ENCODE measurements around the gene GRIN2A.

Gene GRIN2A

DNA sequence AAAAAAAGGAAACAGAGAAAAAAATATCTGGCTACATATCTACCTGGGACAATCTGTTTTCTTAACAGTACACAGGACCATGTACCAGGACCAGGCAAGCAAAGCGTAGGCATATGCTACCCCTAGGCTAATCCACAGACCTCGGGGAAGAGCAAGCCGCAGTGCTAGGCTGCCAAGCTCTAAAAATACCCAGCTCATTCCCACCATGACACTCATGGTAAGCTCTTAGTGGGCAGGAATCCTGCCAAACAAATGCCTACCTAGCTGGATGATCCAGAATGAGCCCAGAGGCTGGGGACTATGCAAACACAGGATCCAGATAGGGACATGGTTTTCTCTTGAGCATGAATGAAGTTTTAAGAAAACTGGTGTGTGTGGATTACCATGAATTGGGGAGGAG is 95.6 kb downstream of the GRIN2A start:
- DNase-seq (ENCODE audit: low read depth): no peak

DNA sequence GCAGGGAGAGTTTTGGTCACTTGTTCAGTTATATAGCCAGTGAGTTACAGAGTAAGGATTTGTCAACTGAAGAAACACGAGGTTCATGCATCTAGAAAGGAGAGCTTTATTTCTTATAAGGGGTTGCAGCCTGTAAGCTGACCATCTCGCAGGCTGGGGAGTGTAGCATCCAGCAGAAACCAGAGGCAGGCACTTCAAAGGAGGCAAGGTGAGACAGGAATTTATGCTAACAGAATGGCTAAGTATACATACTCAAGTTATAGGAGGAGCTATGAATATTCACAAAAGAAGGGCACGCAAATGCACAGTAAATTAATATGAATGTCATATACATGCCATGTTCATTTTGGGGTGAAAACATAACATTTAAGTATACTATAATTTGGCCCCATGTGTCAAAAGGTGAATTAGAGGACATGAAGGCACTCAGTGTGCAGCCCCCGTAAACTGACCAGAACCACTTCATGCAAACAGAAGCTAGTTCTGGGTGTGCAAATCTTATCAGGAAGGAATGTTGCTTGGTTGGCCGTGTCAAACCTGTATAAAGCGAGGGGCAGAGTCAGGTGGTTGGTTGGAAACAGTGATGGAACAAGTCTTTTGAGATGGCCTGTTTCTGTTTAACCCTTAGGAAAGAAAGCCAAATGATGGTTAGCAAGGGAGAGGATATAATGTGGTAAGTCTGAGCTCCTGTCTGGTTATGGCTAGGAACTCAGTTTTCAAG is 97.0 kb downstream of the GRIN2A start:
- no peak for DNase-seq (ENCODE audit: low read depth)

DNA sequence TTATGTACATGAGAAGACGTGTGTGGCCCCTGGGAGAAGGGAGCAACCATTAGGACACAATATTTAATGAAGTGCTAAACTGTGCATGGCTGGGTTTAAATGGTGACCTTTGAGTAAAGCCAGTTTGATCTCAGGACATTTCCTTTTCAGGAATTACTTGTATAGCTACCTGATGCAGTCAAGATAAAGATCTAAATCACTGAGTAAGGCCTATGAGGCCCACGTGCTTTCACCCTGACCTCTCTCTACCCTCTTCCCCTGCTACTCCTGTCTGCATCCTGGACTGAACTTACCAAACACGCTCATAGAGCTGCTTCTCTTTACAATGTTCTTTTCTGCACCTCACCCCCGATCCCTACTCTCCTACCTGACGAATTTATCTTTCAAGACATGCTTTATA is 98.9 kb downstream of the GRIN2A start:
- no peak for DNase-seq (ENCODE audit: low read depth)

GRCh38 chr16:10081201-10081940 is 100.9 kb downstream of the GRIN2A start:
- no peak for DNase-seq (ENCODE audit: low read depth)

- no peak for DNase-seq (ENCODE audit: low read depth)
Measured at GRCh38 chr16:10080051-10080772, 102.0 kb downstream of the GRIN2A start.

GRCh38 chr16:10078541-10078949 is 103.7 kb downstream of the GRIN2A start:
- DNase-seq (ENCODE audit: low read depth): no peak

- DNase-seq (ENCODE audit: low read depth): no peak
Measured at GRCh38 chr16:10077861-10078260, 104.4 kb downstream of the GRIN2A start.

DNA sequence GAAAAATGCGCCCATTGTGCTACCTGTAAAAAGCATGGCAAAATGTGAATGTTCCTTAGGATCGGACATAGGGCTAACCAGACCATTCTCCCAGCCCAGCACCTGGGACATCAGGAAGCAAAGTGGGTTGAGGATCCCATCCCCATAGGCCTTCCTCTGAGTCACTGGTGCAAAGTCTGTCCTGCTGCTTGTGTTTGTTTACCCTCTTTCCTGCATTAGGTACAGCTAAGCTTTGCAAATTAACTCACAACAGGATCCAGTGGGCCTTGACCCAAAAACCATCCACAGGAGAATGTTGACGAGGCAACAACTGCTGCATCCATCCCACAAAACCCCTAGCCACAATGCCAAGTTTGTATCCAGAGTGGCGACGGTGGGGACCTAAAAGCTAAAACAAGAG is 106.2 kb downstream of the GRIN2A start:
- no peak for DNase-seq (ENCODE audit: low read depth)

GRCh38 chr16:10070591-10070990 is 111.6 kb downstream of the GRIN2A start:
- DNase-seq (ENCODE audit: low read depth): no peak

DNA sequence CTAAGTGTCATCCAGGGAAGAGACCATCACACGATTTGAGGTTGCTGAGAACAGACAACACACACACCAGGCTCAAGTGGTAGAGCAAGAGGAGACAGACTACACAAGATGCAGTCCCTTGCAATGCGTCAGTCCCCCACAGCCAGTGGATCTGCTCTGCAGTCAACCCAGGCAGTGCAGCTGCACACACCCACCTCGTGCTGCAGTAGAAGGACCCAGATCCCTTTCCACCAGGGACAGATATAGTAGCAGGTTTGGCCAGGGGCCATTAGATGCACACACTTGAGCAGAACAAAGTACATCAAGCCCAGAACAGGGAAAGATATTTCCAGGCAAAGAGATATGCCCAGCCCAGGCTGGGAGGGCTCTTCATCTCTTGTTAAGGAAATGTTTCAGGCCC is 112.9 kb downstream of the GRIN2A start:
- DNase-seq (ENCODE audit: low read depth): no peak

GRCh38 chr16:10067835-10068234 is 114.4 kb downstream of the GRIN2A start:
- no peak for DNase-seq (ENCODE audit: low read depth)

- no peak for DNase-seq (ENCODE audit: low read depth)
Measured at GRCh38 chr16:10067406-10067805, 114.8 kb downstream of the GRIN2A start.

GRCh38 chr16:10065019-10065418 is 117.2 kb downstream of the GRIN2A start:
- no peak for DNase-seq (ENCODE audit: low read depth)

DNA sequence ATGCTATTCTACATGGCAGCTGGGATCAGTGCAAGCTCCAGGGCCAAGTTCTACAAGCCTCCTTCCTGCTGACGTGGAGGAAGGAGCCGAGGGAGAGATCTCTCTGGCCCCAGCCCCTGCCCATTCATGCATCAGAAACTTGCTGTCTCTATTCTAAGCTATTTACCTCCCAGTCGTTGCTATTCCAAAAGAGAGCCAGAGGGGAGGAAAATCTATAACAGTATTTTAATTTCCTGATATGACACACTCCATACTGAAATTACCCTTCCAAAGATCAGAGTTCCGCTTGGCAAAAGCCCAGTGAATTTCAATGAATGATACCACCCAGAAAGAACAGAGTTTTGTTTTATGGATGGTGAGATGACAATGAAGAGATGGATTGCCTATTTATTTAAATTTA is 133.4 kb downstream of the GRIN2A start:
- DNase-seq (ENCODE audit: low read depth): no peak

GRCh38 chr16:10045947-10046346 is 136.3 kb downstream of the GRIN2A start:
- DNase-seq (ENCODE audit: low read depth): no peak

GRCh38 chr16:10045291-10045775 is 136.9 kb downstream of the GRIN2A start:
- no peak for DNase-seq (ENCODE audit: low read depth)

DNA sequence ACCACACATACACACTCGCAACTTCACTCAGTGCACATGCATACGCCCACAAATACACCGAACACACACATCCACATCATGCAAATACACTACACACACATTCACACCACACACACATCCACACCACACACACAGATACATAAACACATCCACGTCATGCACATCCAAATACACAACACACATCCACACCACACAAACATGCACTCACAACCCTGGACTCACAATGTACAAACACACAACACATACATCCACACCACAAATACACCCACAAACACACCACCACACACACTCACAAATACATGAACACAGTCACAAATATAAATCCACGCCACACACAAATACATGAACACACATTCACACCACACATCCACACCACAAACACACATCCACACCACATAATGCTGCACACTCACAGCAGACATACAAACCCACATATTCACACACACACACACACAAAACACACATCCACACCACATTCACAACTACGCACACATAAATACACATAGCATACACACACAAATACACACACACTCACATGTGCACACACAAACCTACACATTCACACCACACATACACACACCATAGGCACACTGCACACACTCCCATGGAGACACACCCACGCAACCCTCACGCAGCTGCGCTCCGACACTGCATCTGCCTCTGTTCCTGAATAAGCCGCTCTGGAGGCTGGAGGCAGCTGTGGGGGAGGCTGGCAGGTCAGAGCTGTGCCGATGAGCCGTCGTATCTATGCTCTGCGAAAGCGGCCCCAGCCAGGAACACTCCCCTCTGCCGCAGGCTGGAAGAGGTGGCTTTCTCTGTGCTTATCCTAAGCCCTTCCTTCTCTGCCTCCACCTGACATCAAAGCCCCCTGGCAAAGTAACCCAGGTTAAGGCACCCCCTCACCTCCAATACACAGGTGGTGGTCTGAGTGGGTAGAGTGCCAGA is 141.8 kb downstream of the GRIN2A start:
- no peak for DNase-seq (ENCODE audit: low read depth)

DNA sequence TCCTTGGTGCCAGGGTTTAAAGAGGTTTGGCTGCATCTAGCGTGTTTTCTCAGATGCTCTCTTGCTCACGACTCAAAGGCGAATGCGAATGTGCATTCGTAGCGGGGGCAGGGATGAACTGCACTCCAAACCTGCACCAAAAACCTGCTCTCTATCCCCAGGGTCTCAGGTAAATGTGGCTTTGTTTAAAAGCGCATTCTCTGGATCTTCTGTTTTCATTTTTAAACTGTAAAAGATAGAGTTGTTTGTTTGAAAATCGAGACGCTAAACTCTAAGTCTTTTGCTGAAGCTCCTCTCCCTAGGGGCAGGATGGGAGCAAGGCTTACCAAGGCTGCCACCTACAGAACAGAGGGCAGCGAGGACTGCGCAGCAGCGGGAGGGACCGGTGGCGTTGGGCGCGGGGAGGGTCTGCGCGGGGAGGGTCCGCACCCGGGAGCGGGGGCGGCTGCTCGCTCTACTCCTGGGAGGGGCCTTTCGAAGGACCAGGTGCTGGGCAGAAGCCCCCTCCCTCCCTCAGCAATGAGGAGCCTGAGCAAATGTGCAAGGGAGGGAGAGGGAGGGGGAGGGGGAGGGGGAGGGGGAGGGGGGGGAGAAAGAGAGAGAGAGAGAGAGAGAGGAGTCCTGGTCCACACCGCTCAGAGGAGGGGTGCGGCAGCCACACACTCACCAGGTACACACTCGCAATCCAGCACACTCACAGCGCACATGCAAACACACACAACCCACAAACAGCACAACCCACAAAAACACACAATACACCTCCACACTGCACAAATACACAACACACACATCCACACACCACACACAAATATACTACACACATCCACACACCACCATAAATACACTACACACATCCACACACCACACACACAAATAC is 142.8 kb downstream of the GRIN2A start:
- no peak for DNase-seq (ENCODE audit: low read depth)

GRCh38 chr16:10037751-10038150 is 144.5 kb downstream of the GRIN2A start:
- no peak for DNase-seq (ENCODE audit: low read depth)

- DNase-seq (ENCODE audit: low read depth): no peak
Measured at GRCh38 chr16:10036956-10037355, 145.3 kb downstream of the GRIN2A start.

DNA sequence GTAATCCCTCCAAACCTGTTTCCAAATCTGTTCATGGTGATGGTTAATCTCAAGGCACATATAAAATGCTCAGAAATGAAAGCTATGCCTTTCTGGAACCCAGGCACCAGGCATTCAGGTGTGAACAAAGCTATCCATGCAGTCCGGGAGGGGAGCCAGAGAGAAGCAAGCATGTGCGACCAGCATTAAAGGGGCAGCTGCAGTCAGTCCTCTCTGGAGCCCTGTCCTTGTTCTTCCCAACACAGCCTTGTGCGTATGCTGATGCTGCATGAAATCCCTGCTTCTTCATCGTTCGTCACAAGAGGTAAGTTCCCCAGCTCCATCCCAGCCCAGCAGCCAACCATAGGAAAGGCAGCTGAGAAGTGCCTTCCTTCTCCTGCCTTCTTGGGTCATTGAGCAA is 148.7 kb downstream of the GRIN2A start:
- no peak for DNase-seq (ENCODE audit: low read depth)

Measured in activated gamma-delta T cell treated with anti-CD3 and anti-CD28 coated beads, Interleukin-2, amount 50 U/mL, for 16 hours (primary cell).